Upper lobe of left lung (tissue), 4 donors: ENCODE measurements around the gene DSG2.

ENCODE experiments used
- CTCF ChIP-seq, 6 experiments: fragments of 450-650 bp in 4 of 6; fragments of 200-600 bp in 2 of 6; sonication (generic) in 2 of 6; IDR thresholded peaks; one replicate each; pipeline ENCODE4 v1.5.1; 2016 to 2019; ENCODE audit warnings: antibody characterized with exemption in 6 of 6
- EP300 ChIP-seq, 4 donors: sonication (generic); formaldehyde crosslinking; IDR thresholded peaks; one replicate each; pipeline ENCODE4 v1.5.1; 2017; ENCODE audit warnings: antibody characterized with exemption in 4 of 4, control low read depth in 2 of 4
- POLR2A ChIP-seq, 4 donors: fragments of 450-650 bp; IDR thresholded peaks; one replicate each; pipeline ENCODE4 v1.5.1; 2016 to 2017; ENCODE audit warnings: antibody characterized with exemption in 4 of 4, mild to moderate bottlenecking in 2 of 4

DNA sequence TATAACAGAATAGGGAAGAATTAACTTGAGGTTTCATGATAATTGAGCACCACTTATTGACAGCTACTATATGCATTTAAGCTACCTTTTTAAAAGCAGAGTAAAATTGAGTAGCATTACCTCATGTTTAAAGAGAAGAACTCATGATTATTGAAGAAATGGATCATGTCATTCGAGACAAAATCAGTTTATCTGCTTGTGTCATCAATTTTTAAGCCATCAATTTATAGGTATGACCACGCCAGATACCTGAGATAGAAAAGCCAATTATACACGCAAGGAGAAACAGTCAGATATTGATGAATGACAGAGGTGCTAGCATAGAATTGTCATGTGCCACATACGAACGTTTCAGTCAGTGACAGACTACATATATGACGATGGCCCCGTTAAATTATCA is 28.4 kb downstream of the DSG2 start:
- TF ChIP-seq EP300 (IDR thresholded peaks at IDR 0.05) (no peak), CTCF (IDR thresholded peaks at IDR 0.05) (no peak), POLR2A (IDR thresholded peaks at IDR 0.05) (no peak)
